GM06990 (cell line): Measurements from ENCODE around the gene SERTAD3.

Experiments
- DNase-seq: peaks from one replicate; pipeline ENCODE4 v3.0.0-alpha.2; 2011; ENCODE audit not compliant: insufficient read length; ENCODE audit errors: extremely low read depth
- H3K27me3 ChIP-seq: replicated peaks from 2 replicates; pipeline ENCODE4 v1.6.0; 2011; ENCODE audit warnings: low read length; ENCODE audit not compliant: control insufficient read depth, insufficient read depth
- H3K36me3 ChIP-seq: 2 replicates; pipeline ENCODE4 v1.5.1; 2011; ENCODE audit warnings: low read length; ENCODE audit not compliant: control insufficient read depth, insufficient read depth
- H3K4me3 ChIP-seq: replicated peaks from 2 replicates; pipeline ENCODE4 v1.5.1; 2011; ENCODE audit warnings: low read depth, mild to moderate bottlenecking, control low read depth, low read length
- TF ChIP-seq, protein P1 (sequence below): IDR thresholded peaks from 2 replicates; pipeline ENCODE4 v1.5.1; 2011; ENCODE audit warnings: low read length, control low read depth, mild to moderate bottlenecking, inconsistent platforms; ENCODE audit not compliant: insufficient read depth, poor library complexity, severe bottlenecking

The SERTAD3 gene

DNA sequence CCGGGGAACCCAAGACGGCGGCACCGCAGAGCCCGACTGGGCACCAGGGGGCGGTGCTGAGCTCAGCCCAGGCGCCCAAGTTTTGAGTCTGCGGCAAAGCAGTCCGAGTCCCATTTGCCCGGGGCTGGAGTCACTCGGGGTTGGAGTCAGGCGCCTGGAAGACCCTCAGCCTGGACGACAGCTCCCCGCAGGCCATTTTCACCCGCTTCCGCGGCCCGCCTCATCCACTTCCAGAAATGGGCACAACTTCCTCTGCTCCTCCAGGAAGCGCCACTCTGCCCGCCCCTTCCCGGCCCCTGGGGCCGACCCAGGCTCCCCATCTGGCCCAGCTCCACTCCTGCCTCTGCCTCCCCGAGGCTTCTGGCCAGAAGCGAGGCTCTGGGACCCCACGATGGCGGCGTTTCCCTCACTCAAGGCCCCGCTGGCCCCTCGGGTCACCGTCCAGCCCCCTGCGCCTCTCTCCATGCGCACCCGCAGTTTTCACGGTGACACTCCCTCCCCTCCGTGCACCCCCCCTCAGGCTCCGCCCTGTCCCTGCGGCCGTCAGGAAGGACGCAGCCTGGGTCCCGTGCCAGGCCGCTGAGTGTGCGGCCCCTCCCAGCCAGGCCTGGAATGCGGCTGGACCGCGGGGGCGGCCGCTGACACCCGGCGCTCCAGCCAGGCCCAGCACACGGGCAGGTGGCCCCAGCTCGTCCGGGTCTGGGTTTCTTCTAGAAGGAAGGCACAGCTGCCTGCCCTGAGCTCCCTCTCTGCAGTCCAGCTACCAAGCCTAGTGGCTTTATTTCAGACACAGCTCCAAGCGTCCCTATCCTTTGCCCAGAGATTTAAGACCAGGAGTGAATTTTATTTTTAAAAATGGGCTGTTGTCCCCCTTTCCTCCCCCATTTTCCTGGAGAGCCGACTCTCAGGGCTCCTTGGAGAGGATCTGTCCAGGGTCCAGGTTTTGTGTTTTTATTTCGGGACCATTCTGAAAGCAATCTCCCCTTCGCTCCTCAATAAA, 23.1 kb downstream of the SERTAD3 start:
- DNase-seq: peak; percentile 88
- TF ChIP-seq, protein P1, sequence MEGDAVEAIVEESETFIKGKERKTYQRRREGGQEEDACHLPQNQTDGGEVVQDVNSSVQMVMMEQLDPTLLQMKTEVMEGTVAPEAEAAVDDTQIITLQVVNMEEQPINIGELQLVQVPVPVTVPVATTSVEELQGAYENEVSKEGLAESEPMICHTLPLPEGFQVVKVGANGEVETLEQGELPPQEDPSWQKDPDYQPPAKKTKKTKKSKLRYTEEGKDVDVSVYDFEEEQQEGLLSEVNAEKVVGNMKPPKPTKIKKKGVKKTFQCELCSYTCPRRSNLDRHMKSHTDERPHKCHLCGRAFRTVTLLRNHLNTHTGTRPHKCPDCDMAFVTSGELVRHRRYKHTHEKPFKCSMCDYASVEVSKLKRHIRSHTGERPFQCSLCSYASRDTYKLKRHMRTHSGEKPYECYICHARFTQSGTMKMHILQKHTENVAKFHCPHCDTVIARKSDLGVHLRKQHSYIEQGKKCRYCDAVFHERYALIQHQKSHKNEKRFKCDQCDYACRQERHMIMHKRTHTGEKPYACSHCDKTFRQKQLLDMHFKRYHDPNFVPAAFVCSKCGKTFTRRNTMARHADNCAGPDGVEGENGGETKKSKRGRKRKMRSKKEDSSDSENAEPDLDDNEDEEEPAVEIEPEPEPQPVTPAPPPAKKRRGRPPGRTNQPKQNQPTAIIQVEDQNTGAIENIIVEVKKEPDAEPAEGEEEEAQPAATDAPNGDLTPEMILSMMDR: peak; percentile 98

DNA sequence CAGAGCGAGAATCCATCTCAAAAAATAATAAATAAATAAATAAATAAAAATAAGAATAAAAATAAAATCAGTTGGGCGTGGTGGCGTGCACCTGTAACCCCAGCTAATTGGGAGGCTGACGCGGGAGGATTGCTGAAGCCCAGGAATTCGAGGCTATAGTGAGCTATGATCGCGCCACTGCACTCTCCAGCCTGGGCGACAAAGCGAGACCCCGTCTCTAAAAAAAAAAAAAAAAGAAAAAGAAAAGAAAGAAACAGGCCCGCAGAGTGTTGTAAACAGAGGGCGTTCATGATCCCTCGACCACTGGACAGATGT, 23.7 kb downstream of the SERTAD3 start:
- DNase-seq: no peak
- Histone ChIP-seq H3K4me3 (peak overlapping the region; percentile 77), H3K27me3 (no peaks in the 10 kb centered on the region), H3K36me3 (peaks cover 8% of the 10 kb centered on the region)
- TF ChIP-seq, protein P1: no peak

More for the DNA sequence above, 23.1 kb downstream of the SERTAD3 start:
- Histone ChIP-seq H3K4me3 (peak overlapping the region; percentile 77), H3K27me3 (no peaks in the 10 kb centered on the region), H3K36me3 (peaks cover 8% of the 10 kb centered on the region)

DNA sequence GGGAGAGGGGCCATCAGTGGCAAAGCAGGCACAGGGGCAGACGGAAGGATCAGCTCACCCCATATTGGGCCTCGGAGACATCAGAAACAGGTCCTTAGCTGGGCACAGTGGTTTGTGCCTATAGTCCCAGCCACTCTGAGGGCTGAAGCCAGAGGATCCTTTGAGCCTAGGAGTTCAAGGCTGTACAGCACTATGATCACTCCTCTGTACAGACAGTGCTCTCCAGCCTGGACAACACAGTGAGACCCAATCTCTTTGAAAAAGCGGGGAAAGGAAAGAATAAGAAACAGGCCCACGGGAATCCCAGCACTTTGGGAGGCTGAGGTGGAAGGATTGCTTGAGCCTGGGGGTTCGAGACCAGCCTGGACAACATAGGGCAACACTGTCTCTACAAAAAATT, 24.4 kb downstream of the SERTAD3 start:
- Histone ChIP-seq H3K36me3 (peaks cover 8% of the 10 kb centered on the region), H3K27me3 (no peaks in the 10 kb centered on the region), H3K4me3 (no peak overlapping the region)
- TF ChIP-seq, protein P1: no peak
- no peak for DNase-seq

DNA sequence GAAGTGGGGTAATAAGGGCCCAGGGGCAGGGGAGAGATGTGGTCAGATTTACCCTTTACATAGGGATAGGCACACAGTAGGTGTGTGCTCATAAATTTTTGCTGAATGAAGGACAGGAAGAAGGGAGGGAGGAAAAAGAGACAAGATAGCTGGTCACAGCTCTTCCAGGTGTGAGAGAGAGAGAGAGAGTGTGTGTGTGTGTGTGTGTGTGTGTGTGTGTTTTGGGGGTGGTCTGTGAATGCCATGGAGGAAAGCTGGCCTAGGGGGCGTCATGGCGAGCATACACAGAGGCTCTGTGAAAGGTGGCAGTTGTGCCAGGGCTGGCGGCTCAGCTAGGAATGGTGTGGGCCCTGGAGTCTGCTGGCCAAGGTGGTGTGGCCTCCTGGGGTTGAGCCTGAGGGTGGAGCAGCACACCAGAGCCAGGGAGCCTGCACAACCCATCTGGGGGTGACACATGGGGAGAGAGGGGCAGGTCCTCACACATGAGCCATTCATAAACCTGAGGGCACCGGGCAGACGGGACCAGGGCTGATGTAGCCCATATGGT, 25.0 kb downstream of the SERTAD3 start:
- TF ChIP-seq, protein P1: no peak
- no peaks in the 10 kb centered on the region for H3K27me3 ChIP-seq
- peaks cover 8% of the 10 kb centered on the region for H3K36me3 ChIP-seq
- H3K4me3 ChIP-seq: no peak overlapping the region
- no peak for DNase-seq

DNA sequence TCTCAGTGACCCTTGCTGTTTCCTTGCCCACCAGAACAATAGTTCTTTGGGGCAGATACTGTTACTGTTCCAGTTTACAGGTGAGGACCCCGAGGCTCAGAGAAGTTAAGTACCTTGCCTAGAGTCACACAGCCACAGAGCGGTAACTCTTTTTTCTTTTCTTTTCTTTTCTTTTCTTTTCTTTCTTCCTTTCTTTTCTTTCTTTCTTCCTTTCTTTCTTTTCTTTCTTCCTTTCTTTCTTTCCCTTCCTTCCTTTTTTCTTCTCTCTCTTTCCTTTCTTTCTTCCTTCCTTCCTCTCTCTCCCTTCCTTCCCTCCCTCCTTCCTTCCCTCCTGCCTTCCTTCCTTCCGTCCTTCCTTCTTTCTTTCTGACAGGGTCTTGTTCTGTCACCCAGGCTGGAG, 26.1 kb downstream of the SERTAD3 start:
- Histone ChIP-seq H3K27me3 (no peaks in the 10 kb centered on the region), H3K36me3 (peaks cover 5% of the 10 kb centered on the region), H3K4me3 (no peak overlapping the region)
- DNase-seq: no peak
- TF ChIP-seq, protein P1: no peak
